Measurements from ENCODE around the gene NUDT9. TPM values are rescaled to one million over a fixed set of nuclear protein-coding genes. Genes with fewer than 3 reads are reported as not detected.
"Not testable (repeated sequence)": the region's sequence is repeated elsewhere in the genome, so short reads cannot be mapped to it uniquely, and the experiment has no call there.

NUDT9 gene
- total RNA-seq, 1 experiment from 2014 or later, result 14.7 TPM

GRCh38 chr4:87414816-87415215 is 7.6 kb upstream of the NUDT9 start:
- ChIA-PET CTCF (no interaction called here), POLR2A (ENCODE audit: unreplicated experiment) (no interaction called here)
- TF ChIP-seq EZH2 (IDR thresholded peaks at IDR 0.05; ENCODE audit: low read length, unreplicated experiment) (no peak), EZH2phosphoT487 (IDR thresholded peaks at IDR 0.05; ENCODE audit: borderline replicate concordance, low read length) (no peak)
- TF ChIP-seq, protein P1, sequence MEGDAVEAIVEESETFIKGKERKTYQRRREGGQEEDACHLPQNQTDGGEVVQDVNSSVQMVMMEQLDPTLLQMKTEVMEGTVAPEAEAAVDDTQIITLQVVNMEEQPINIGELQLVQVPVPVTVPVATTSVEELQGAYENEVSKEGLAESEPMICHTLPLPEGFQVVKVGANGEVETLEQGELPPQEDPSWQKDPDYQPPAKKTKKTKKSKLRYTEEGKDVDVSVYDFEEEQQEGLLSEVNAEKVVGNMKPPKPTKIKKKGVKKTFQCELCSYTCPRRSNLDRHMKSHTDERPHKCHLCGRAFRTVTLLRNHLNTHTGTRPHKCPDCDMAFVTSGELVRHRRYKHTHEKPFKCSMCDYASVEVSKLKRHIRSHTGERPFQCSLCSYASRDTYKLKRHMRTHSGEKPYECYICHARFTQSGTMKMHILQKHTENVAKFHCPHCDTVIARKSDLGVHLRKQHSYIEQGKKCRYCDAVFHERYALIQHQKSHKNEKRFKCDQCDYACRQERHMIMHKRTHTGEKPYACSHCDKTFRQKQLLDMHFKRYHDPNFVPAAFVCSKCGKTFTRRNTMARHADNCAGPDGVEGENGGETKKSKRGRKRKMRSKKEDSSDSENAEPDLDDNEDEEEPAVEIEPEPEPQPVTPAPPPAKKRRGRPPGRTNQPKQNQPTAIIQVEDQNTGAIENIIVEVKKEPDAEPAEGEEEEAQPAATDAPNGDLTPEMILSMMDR (conservative IDR thresholded peaks at IDR 0.05; ENCODE audit: low read depth, low read length), result no peak
- intact Hi-C loops (cut with micrococcal nuclease), result no loop called here
- Histone ChIP-seq H3K4me2 (ENCODE audit: low read length) (no peak overlapping the region), H3K9me3 (ENCODE audit: low read length) (no peaks in the 10 kb centered on the region), H3K9me2 (replicated peaks; ENCODE audit: low read length) (no peaks in the 10 kb centered on the region), H3K27me3 (ENCODE audit: low read length) (no peaks in the 10 kb centered on the region), H3K36me3 (ENCODE audit: low read depth, low read length) (no peaks in the 10 kb centered on the region), H3K9ac (ENCODE audit: low read length) (no peak overlapping the region), H3F3A (ENCODE audit: low read length, unreplicated experiment) (no peaks in the 10 kb centered on the region), H3K4me3 (ENCODE audit: low read length) (no peak overlapping the region), H4K20me1 (ENCODE audit: low read length) (no peaks in the 10 kb centered on the region), H3K79me2 (ENCODE audit: low read length) (no peaks in the 10 kb centered on the region), H3K4me1 (ENCODE audit: insufficient read depth, low read length) (peaks cover 7% of the 10 kb centered on the region), H3K27ac (ENCODE audit: low read length) (no peak overlapping the region), H2AFZ (ENCODE audit: low read length) (no peak overlapping the region)
- no TSS peak for BruUV-seq (replicated peaks)
- DNase-seq (no peak), ATAC-seq (no peak)

- H3K9ac ChIP-seq (ENCODE audit: low read length), result no peak overlapping the region
- ATAC-seq (no peak), DNase-seq (no peak)
- no peak overlapping the region for H3K4me2 ChIP-seq (ENCODE audit: low read length)
- no peaks in the 10 kb centered on the region for H3K9me2 ChIP-seq (replicated peaks; ENCODE audit: low read length)
- TF ChIP-seq EZH2 (IDR thresholded peaks at IDR 0.05; ENCODE audit: low read length, unreplicated experiment) (no peak), EZH2phosphoT487 (IDR thresholded peaks at IDR 0.05; ENCODE audit: borderline replicate concordance, low read length) (no peak)
- TF ChIP-seq, protein P1 (conservative IDR thresholded peaks at IDR 0.05; ENCODE audit: low read depth, low read length), result no peak
- intact Hi-C loops (cut with micrococcal nuclease), result no loop called here
- H3F3A ChIP-seq (ENCODE audit: low read length, unreplicated experiment), result peaks cover 3% of the 10 kb centered on the region
- H3K4me3 ChIP-seq (ENCODE audit: low read length), result no peak overlapping the region
- CTCF ChIA-PET, result no interaction called here
- no TSS peak for BruUV-seq (replicated peaks)
- H3K36me3 ChIP-seq (ENCODE audit: low read depth, low read length), result no peaks in the 10 kb centered on the region
- POLR2A ChIA-PET (ENCODE audit: unreplicated experiment), result no interaction called here
- no peaks in the 10 kb centered on the region for H3K27me3 ChIP-seq (ENCODE audit: low read length)
- H3K27ac ChIP-seq (ENCODE audit: low read length), result no peak overlapping the region
- H3K9me3 ChIP-seq (ENCODE audit: low read length), result no peaks in the 10 kb centered on the region
- H4K20me1 ChIP-seq (ENCODE audit: low read length), result no peaks in the 10 kb centered on the region
- H3K79me2 ChIP-seq (ENCODE audit: low read length), result no peaks in the 10 kb centered on the region
- peaks cover 19% of the 10 kb centered on the region for H3K4me1 ChIP-seq (ENCODE audit: insufficient read depth, low read length)
- no peak overlapping the region for H2AFZ ChIP-seq (ENCODE audit: low read length)
Measured at GRCh38 chr4:87416965-87417364, 5.4 kb upstream of the NUDT9 start.

GRCh38 chr4:87418410-87418809 is 4.0 kb upstream of the NUDT9 start:
- BruUV-seq (replicated peaks); H2AFZ ChIP-seq (ENCODE audit: low read length); ATAC-seq; H4K20me1 ChIP-seq (ENCODE audit: low read length); H3K4me3 ChIP-seq (ENCODE audit: low read length); H3K27me3 ChIP-seq (ENCODE audit: low read length); H3F3A ChIP-seq (ENCODE audit: low read length, unreplicated experiment); DNase-seq; H3K9me3 ChIP-seq (ENCODE audit: low read length); H3K27ac ChIP-seq (ENCODE audit: low read length); H3K9ac ChIP-seq (ENCODE audit: low read length); H3K79me2 ChIP-seq (ENCODE audit: low read length); H3K4me2 ChIP-seq (ENCODE audit: low read length); H3K36me3 ChIP-seq (ENCODE audit: low read depth, low read length); CTCF ChIA-PET; H3K9me2 ChIP-seq (replicated peaks; ENCODE audit: low read length); POLR2A ChIA-PET (ENCODE audit: unreplicated experiment): not testable (repeated sequence)
- H3K4me1 ChIP-seq (ENCODE audit: insufficient read depth, low read length), result peaks cover 20% of the 10 kb centered on the region
- intact Hi-C loops (cut with micrococcal nuclease), result loop anchor here (2.0 kb wide), 1 partner anchor 28 kb away; the partner anchor contains the start of gene HSD17B11
